Kidney epithelial cell (primary cell): ENCODE data around the gene AKT1. TPM values are rescaled to one million over a fixed set of nuclear protein-coding genes. Genes with fewer than 3 reads are reported as not detected.
A peak's percentile ranks its signal among the peaks of the same experiment; 100 is the strongest.

Experiments
- DNase-seq: peaks from one replicate; pipeline ENCODE4 v3.0.0-alpha.2; 2010; ENCODE audit warnings: low read depth
- H3K27me3 ChIP-seq: 2 replicates; pipeline ENCODE4 v1.6.0; 2011; ENCODE audit warnings: low read length; ENCODE audit not compliant: control insufficient read depth, insufficient read depth
- H3K36me3 ChIP-seq: 2 replicates; pipeline ENCODE4 v1.5.1; 2011; ENCODE audit warnings: low read length; ENCODE audit not compliant: control insufficient read depth, insufficient read depth
- H3K4me3 ChIP-seq: 2 replicates; pipeline ENCODE4 v1.5.1; 2011; ENCODE audit warnings: low read depth, mild to moderate bottlenecking, control low read depth, low read length
- total RNA-seq: library from RNA; depleted of rRNA; stranded (reverse); fragments of >200 nt; gene quantifications from 2 replicates; pipeline ENCODE4 v1.2.3, GENCODE V29; 2015
- TF ChIP-seq, protein P1 (sequence below): IDR thresholded peaks from 2 replicates; pipeline ENCODE4 v1.5.1; 2011; ENCODE audit warnings: mild to moderate bottlenecking, moderate library complexity, low read length, control low read depth, inconsistent platforms; ENCODE audit not compliant: insufficient read depth, poor library complexity, severe bottlenecking

AKT1 gene
- total RNA-seq, 1 donor from 2014 or later, result 144 TPM

DNA sequence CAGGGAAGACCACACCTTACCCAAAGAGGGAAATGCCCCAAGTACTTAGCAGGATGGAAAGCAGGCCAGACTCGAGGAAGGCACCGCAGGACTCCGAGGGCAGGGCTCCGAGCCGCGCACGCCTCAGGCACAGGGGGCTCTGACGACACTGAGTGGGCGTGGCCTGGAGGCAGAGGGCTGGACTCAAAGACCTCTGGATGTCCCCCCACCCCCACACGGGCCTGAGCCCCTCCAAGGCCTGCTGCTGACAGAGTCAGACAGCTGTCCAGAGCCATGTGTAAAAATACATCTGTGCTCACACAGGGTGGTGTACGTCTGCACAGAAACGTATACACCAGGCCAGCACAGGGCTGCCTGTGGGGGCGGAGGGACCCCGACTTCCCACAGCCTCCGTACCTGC, 1.4 kb downstream of the AKT1 start:
- no peak for DNase-seq

DNA sequence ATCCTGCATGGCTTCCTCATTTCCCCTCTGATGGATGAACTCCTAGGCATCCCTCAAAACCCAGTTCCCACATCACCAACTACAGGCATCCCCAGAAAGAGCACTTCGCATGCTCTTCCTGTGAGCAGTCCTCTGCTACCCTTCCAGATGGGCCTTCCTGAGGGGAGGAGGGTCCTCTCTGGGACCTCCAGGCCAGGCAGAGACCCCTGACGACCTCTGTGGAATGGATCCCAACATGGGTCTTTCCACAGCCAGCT, 1.9 kb downstream of the AKT1 start:
- TF ChIP-seq, protein P1, sequence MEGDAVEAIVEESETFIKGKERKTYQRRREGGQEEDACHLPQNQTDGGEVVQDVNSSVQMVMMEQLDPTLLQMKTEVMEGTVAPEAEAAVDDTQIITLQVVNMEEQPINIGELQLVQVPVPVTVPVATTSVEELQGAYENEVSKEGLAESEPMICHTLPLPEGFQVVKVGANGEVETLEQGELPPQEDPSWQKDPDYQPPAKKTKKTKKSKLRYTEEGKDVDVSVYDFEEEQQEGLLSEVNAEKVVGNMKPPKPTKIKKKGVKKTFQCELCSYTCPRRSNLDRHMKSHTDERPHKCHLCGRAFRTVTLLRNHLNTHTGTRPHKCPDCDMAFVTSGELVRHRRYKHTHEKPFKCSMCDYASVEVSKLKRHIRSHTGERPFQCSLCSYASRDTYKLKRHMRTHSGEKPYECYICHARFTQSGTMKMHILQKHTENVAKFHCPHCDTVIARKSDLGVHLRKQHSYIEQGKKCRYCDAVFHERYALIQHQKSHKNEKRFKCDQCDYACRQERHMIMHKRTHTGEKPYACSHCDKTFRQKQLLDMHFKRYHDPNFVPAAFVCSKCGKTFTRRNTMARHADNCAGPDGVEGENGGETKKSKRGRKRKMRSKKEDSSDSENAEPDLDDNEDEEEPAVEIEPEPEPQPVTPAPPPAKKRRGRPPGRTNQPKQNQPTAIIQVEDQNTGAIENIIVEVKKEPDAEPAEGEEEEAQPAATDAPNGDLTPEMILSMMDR, result no peak
- H3K36me3 ChIP-seq, result no peaks in the 10 kb centered on the region
- no peak for DNase-seq
- H3K4me3 ChIP-seq, result no peak overlapping the region
- no peaks in the 10 kb centered on the region for H3K27me3 ChIP-seq

More for the DNA sequence above, 1.4 kb downstream of the AKT1 start:
- no peaks in the 10 kb centered on the region for H3K36me3 ChIP-seq
- H3K4me3 ChIP-seq, result peak overlapping the region; percentile 67
- no peaks in the 10 kb centered on the region for H3K27me3 ChIP-seq
- TF ChIP-seq, protein P1, result no peak

DNA sequence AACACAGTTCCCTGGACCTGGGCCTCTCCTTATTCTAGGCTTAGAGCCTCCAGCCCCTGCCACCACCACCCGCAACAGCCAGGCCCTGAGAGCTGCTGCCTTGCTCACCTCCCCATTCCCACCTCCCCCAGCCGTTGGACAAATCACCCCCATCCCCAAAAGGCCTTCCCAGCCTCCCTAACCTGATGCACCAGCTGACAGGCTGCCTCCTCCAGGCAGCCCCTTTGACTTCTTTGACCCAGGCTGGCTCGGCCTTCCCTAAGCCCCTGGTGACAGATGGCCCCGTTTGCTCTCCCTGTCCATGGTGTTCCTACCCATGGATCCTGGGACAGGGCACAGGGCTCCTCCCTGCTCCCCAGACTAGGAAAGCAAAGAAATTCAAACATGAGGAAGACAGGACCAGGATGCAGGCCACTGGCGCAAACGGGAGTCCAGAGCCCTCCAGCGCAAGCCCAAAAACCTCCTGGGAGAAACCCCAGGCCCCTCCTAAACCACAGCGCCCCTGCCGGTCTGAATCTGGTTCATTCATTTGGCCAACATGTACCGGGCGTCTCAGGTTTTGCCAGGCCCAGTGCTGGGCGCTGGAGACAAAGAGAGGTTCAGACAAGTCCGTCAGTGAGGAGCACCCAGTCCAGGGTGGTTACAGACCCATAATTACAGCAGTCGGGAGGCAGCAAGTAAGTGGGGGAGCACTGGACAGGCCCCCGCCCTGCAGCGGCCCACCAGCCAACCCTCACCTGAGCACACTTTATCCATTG, 2.4 kb downstream of the AKT1 start:
- H3K4me3 ChIP-seq, result no peak overlapping the region
- DNase-seq, result no peak
- H3K36me3 ChIP-seq, result no peaks in the 10 kb centered on the region
- TF ChIP-seq, protein P1, result no peak
- H3K27me3 ChIP-seq, result no peaks in the 10 kb centered on the region

DNA sequence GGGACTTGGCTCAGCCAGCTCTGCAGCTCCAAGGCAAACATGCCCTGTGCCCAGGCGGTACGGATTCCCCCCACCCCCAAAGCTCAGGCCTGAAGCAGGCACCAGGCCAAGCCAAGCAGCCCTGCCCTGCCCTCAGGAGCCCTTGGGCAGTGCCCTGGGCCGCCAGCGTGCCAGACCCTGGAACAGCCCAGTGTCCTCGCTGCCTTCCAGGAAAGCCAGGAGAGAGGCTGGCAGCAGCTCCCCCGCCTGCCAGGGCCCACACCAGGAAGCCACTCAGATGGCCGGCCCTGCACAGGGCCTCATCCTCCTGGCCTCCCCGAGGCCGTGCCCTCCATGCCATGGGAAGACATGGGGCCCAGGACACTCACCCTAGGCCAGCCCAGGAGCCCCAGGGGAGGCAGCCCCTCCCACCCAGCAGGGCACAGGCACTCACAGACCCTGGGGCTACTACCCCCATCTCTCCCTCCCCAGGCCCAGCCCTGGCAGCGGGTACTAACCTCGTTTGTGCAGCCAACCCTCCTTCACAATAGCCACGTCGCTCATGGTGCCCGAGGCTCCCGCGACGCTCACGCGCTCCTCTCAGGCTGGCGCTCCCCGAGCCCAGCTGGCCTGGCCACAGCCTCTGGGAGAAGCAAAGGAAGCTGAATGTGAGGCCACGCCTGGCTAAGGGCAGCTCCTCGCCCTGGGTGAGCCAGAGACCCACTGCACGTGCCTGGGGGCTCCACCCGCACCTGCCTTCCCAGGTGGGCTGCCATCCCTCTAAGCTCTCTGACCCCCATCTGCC, 3.3 kb downstream of the AKT1 start:
- no peak overlapping the region for H3K4me3 ChIP-seq
- TF ChIP-seq, protein P1, result no peak
- no peaks in the 10 kb centered on the region for H3K27me3 ChIP-seq
- no peak for DNase-seq
- H3K36me3 ChIP-seq, result no peaks in the 10 kb centered on the region

DNA sequence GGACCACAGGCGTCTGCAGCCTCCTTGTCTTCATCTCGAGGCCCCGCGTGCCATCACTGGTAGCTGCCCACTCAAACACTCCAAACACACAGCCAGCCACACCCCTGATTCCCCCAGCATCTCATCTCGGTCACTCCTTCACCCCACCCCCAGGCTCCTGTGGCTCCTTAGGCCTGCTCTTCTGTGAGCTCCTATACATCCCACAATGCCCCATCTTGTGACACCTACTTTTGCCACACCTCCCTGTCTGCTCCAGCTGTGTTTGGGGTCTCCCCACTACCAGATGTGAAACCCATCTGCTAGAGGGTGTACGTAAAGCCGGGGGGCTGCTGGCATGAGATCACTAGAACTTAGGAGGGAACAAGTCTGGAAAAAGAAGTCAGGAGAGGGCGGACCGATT, 4.1 kb downstream of the AKT1 start:
- Histone ChIP-seq H3K4me3 (no peak overlapping the region), H3K36me3 (no peaks in the 10 kb centered on the region), H3K27me3 (no peaks in the 10 kb centered on the region)
- TF ChIP-seq, protein P1, result no peak
- DNase-seq, result no peak
